HFF-Myc (cell line): ENCODE measurements around the gene OR51M1.

ENCODE experiments used
- DNase-seq: peaks from one replicate; pipeline ENCODE4 v3.0.0-alpha.2; 2011; ENCODE audit warnings: low read depth; ENCODE audit errors: extremely low read depth
- H3K4me3 ChIP-seq: replicated peaks from 2 replicates; pipeline ENCODE4 v1.5.1; 2011; ENCODE audit warnings: low read depth, mild to moderate bottlenecking, control low read depth, low read length
- CTCF ChIP-seq: IDR thresholded peaks from 2 replicates; pipeline ENCODE4 v1.5.1; 2012; ENCODE audit warnings: mild to moderate bottlenecking, low read depth, low read length, control low read depth; ENCODE audit errors: missing control alignments

The OR51M1 gene

DNA sequence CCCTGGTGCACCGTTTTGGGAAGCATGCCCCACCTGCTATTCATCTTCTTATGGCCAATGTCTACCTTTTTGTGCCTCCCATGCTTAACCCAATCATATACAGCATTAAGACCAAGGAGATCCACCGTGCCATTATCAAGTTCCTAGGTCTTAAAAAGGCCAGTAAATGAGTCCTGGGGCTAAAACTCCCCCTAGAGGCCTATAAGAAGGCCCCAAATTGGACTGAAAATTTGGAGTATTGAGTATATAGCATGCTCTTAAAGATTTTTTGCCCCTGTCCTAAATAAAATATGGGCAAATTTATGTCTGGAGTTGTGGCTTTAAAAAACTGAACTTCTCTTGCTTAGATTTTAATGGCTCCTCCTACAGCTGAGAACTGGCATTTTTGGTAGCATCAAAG, 6.6 kb downstream of the OR51M1 start:
- H3K4me3 ChIP-seq = no peak overlapping the region
- TF ChIP-seq CTCF = no peak
- no peak for DNase-seq

GRCh38 chr11:5394091-5394490, 10.5 kb downstream of the OR51M1 start:
- DNase-seq = no peak
- H3K4me3 ChIP-seq = no peak overlapping the region
- TF ChIP-seq CTCF = no peak

DNA sequence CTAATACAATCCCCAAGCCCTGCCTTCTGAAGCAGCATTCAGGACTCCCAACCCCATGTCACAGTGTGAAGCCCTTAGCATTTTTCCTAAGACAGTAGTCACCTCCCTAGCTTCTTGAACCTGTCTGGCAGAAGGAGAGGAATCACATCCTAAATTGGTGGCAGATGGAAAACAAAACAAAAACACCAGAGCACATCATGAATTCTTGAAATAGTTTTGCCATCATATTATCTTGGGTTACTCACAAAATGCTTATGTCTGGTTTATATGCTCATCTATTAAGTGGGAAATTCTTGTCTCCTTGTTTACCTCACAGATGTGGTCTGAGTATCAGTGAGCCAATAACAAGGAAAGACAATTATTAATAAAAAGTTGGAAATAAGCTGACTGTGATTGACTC, 15.3 kb downstream of the OR51M1 start:
- DNase-seq = no peak
- no peak for TF ChIP-seq CTCF

DNA sequence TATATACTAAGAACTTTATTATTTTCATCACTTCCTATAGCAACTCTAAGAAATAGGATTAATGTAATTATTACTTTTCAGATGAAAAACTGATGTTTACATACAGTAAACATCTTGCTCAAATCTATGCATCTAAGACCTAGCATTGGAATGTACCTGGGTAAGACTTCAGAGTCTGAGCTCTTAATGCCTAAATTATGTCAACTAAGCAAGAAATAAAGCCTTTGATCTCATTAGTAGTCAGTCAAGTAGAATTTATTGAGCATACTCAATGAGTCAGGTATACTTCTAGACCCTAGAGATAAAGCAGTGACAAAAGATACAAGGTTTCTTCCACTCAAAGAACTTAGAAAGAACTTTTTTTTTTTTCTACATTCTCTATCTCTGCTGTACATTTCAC, 21.6 kb downstream of the OR51M1 start:
- no peak for DNase-seq
- TF ChIP-seq CTCF = no peak

More for the DNA sequence above, 15.3 kb downstream of the OR51M1 start:
- no peak overlapping the region for H3K4me3 ChIP-seq

DNA sequence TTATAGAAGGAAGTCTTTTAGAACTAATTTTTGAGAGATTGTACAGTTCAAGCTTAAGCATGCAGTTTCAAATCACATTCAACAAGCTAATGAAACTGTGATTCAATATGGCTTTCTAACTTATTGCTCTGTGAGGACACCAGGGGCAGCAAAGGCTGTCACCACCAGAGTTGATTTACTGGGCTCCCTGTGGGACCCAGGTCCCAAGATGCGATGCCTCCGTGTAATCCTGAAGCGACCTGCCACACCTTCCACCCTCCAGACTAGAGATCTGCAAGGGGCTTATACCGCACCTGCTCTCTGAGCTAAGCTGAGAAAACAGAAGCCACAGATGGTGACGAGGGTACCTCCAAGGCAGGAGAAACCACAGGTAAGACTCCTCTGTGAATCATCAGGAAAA, 37.4 kb downstream of the OR51M1 start:
- no peak for TF ChIP-seq CTCF
- DNase-seq = no peak
- H3K4me3 ChIP-seq = no peak overlapping the region

More for the DNA sequence above, 21.6 kb downstream of the OR51M1 start:
- H3K4me3 ChIP-seq = no peak overlapping the region

DNA sequence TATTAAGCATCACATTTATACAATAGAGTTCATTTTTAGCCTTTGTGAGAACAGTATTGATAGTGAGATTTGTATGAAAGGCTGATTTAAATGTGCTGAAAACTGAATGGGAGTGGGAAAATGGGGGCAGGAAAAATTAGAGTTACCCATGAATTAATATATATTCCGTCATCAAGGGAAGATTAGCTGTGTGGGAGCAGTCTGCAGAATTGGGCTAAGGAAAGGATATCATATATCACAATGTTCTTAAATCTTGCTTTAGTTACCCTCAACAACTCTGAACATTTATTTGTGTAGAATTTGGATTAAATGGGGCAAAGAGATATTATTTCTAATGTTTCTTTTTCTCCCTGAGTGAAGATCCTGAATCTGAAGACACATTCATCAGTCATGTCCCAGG, 38.2 kb downstream of the OR51M1 start, which contains the start of gene OR51Q1:
TSS of gene OR51Q1 (plus strand) at position 301 of the 400 bp plus-strand sequence. CDS start at position 391, 90 bp downstream.
- DNase-seq = no peak
- no peak within 1 kb of the TSS for H3K4me3 ChIP-seq
- no peak for TF ChIP-seq CTCF

DNA sequence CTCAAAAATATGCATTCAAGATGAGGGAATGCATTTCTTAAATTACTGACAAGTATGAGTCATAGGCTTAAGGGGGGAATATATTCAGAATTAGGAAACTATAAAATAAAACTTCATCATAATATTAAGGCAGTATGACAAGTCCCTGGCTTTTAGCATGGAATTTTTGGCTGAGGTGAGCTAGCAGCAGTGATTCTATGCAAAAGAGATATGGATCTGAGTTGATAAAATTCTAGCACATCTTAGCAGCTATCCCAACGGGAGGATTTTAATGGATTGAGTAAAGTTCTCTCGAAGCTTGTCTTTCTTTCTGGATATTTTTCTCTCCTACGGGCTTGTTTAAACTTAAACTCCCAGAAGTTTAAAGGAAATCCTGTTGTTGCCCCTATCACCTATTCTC, 39.5 kb downstream of the OR51M1 start:
- DNase-seq = no peak
- no peak overlapping the region for H3K4me3 ChIP-seq
- TF ChIP-seq CTCF = no peak
